ENCODE data around the gene ERC2. TPM values are rescaled to one million over a fixed set of nuclear protein-coding genes. Genes with fewer than 3 reads are reported as not detected.

The ERC2 gene
- total RNA-seq, 1 donor from 2014 or later: 3.4 TPM

GRCh38 chr3:55583475-55583874, 884.8 kb downstream of the ERC2 start:
- DNase-seq: no peak

- DNase-seq: peak; percentile 69
Observed at GRCh38 chr3:55579496-55579895, 888.8 kb downstream of the ERC2 start.

GRCh38 chr3:55576621-55577388, 891.5 kb downstream of the ERC2 start:
- DNase-seq: no peak

DNA sequence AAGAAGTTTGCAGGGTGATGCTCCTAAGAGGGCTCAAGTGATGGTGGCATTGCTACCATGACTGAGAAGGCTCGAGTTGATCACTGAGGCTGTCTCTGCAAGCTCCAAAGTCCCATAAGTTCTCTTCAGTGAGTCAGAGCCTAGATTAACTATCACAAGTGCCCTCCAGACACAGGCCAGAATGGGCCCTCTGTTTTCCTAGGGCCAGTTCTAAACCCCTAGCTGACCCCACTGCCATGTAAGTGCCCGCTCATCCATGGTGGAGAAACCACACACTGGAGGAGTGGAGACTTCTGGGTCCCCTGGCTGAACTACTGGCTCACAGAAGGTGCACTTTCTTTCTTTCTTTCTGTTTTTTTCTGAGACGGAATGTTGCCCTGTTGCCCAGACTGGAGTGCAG, 893.6 kb downstream of the ERC2 start:
- DNase-seq: no peak

DNA sequence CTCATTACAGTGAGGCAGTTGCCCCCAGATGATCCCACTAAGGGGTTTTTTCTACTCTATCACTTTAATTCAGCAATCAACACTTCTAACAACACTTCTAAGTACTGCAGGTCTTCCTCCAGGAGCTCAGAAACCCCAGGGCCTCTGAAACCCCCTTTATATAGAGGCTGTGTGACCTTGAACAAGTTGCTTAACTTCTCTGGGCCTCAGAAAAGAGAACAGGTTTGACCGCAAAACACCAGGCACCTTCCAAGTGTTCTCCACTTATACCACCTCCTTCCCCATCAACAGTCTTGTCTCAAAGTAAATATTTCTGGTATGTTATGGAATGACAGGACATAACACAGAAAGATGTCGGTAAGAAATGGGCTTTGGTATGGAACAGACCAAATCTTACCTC, 895.5 kb downstream of the ERC2 start:
- DNase-seq: no peak

GRCh38 chr3:55571913-55572312, 896.4 kb downstream of the ERC2 start:
- DNase-seq: peak; percentile 55

DNA sequence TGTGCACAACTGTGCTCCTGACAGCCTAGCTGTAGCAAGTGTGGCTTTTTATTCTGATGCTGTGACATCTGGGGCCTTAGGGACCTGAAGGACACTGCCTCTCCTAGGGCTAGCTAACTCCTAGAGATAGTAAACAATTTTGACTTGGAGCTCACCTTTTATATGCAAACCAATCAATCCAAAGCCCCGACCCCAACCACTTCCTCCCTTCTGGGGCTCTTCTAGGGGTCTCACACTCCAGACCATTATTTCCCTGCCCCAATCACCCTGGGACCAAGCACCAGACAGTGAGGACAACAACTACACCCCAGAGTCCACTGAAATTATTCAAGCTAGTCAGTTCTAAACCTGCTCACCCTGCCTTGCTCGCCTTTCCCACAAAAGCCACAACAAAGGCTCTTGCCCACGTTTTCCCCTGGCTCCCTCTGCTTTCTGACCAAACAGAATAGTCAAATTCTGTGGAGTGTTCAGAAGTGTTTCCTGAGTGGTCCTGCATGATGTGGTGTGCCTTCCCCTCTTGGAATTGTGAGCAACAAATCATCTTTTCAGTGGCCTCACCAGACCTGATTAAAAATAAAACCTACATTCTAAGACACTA, 897.0 kb downstream of the ERC2 start:
- DNase-seq: no peak

GRCh38 chr3:55570271-55570711, 898.0 kb downstream of the ERC2 start:
- DNase-seq: no peak

DNA sequence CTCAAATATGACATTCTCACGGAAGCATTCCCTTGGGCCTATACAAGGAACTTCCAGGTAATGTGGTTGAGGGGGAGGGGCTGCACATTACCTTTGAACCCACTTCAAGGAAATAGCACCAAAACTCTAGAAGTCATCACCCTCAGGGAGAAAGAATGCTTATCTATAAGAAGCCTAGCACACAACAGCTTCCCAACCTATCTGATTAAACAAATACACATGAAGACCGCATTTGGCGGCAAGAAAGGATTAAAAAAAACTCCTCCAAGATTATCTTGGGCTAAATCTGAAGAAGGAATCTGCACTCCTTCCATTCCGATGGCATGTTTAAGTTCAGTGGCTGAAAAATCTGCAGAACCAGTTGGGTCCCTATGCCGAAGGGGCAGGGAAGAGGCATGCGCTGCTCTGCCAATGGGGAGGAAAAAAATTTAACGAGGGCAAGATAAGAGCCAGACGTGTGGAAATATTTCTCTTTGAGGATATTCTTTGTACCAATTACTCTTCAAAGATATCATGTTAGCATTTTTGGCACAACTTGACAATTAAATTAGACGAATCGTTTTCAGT, 899.2 kb downstream of the ERC2 start:
- no peak for DNase-seq

GRCh38 chr3:55567615-55568014, 900.7 kb downstream of the ERC2 start:
- no peak for DNase-seq

DNA sequence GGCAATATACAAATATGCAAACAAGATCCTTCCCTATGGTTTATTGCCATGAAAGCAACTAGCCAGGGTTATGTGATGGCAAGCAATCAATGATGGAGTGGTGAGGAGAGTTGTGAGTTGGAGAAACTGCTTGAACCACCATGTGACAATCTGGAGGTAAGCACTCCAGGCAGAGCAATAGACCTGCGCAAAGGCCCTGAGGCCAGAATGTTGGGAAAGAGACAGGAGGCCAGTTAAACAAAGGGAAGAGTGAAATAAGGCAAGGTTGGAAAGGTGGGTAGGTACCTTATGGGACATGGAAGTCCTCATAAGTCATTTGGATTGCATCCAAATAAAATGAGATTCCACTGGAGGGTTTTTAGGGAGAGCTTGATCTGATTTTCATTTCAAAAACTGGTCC, 901.1 kb downstream of the ERC2 start:
- no peak for DNase-seq

DNA sequence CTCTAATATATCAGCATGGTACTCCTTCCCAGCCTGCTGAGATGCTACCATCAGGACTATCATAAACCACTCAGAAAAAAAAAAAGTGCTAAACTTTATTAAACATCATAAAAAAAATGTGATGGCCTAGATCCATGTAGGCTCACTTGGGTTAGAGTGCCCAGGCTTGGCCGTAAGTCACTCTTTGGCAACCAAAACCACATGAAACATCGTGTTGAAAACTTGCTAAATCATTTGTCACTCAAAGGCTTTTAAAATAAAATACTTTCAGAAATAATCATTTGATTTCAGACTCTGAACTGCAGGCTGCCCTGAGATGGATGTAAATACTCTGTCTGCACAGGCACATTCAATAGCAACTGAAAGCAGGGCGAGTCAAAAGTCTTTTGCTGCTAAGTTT, 902.7 kb downstream of the ERC2 start:
- DNase-seq: no peak

GRCh38 chr3:55564726-55565125, 903.5 kb downstream of the ERC2 start:
- peak; percentile 69 for DNase-seq

GRCh38 chr3:55562700-55563099, 905.6 kb downstream of the ERC2 start:
- no peak for DNase-seq

GRCh38 chr3:55559500-55560423, 908.5 kb downstream of the ERC2 start:
- no peak for DNase-seq

DNA sequence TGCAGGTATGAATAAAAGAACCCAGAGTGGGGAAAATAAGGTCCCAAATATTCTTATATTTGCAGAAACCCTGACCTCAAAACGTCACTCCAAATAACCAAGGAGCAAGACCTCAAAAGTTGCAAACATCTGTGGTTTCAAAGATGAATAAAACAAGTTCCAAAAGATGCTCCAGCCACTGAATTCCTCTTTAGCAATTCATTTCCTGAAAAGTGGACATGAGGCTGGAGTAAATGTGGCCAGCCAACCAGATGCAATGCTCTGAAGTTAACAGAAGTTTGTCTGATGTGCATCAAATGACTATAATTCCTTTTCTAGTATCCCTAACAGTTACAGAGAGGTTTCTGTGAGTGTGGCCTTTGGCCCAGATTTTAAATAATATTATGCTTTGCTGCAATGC, 910.0 kb downstream of the ERC2 start:
- DNase-seq: no peak

DNA sequence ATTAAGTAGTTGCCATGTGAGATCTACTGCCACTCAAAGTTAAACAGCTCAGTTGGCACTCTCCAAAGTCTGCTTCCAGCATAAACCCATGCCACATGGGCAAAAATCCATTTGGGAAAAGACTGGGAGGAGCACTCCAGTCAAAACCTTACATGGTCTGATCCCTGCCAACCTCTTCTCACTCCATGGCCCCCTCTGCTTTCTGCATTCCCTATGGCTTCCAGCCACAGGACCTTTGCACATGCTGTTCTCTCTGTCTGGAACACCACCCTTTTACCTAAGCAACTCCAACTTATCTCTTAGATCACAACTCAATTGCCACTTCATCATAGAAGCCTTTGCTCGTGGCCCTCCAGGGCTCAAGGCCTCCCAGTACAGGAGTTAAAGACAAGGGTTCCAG, 910.7 kb downstream of the ERC2 start:
- DNase-seq: no peak

- DNase-seq: peak; percentile 40
Observed at GRCh38 chr3:55556619-55557537, 911.4 kb downstream of the ERC2 start.

GRCh38 chr3:55555873-55556618, 912.2 kb downstream of the ERC2 start:
- DNase-seq: peak; percentile 40

- DNase-seq: peak; percentile 88
Observed at GRCh38 chr3:55554634-55555425, 913.4 kb downstream of the ERC2 start.
